Loucy (cell line): ENCODE results near the gene SESN3.

ENCODE experiments used
- H2AFZ ChIP-seq: fragments of 200-600 bp; sonication (generic); 2 replicates; pipeline ENCODE4 v1.6.0; 2016; ENCODE audit warnings: antibody characterized with exemption, mild to moderate bottlenecking, low read length, moderate library complexity
- H3F3A ChIP-seq: fragments of 200-600 bp; 2 replicates; pipeline ENCODE4 v1.6.0; 2016; ENCODE audit warnings: antibody characterized with exemption, low read depth, mild to moderate bottlenecking
- H3K27me3 ChIP-seq: fragments of 200-600 bp; sonication (generic); 2 replicates; pipeline ENCODE4 v1.6.1; 2014; ENCODE audit warnings: low read length, mild to moderate bottlenecking; ENCODE audit not compliant: insufficient read depth, poor library complexity, severe bottlenecking
- H3K36me3 ChIP-seq: fragments of 200-600 bp; sonication (generic); 2 replicates; pipeline ENCODE4 v1.6.1; 2016; ENCODE audit warnings: low read length; ENCODE audit not compliant: insufficient read depth
- H3K4me1 ChIP-seq: fragments of 200-600 bp; sonication (generic); 2 replicates; pipeline ENCODE4 v1.5.1; 2014; ENCODE audit warnings: low read length, mild to moderate bottlenecking; ENCODE audit not compliant: insufficient read depth, poor library complexity, severe bottlenecking
- H3K4me2 ChIP-seq: fragments of 200-600 bp; sonication (generic); 2 replicates; pipeline ENCODE4 v1.6.0; 2014; ENCODE audit warnings: antibody characterized with exemption, low read length, low read depth, mild to moderate bottlenecking; ENCODE audit not compliant: poor library complexity, severe bottlenecking
- H3K4me3 ChIP-seq: fragments of 200-600 bp; sonication (generic); 2 replicates; pipeline ENCODE4 v1.5.1; 2014; ENCODE audit warnings: low read length, mild to moderate bottlenecking, mixed read lengths; ENCODE audit not compliant: poor library complexity, severe bottlenecking
- H3K79me2 ChIP-seq: fragments of 200-600 bp; sonication (generic); 2 replicates; pipeline ENCODE4 v1.6.1; 2014; ENCODE audit warnings: low read length; ENCODE audit not compliant: insufficient read depth
- H3K9ac ChIP-seq: fragments of 200-600 bp; sonication (generic); 2 replicates; pipeline ENCODE4 v1.6.0; 2014; ENCODE audit warnings: mild to moderate bottlenecking, low read depth, low read length, moderate library complexity; ENCODE audit not compliant: poor library complexity, severe bottlenecking
- H3K9me2 ChIP-seq: fragments of 200-600 bp; sonication (generic); replicated peaks from 2 replicates; pipeline ENCODE4 v1.6.1; 2016; ENCODE audit warnings: low read depth, low read length, mixed read lengths
- H3K9me3 ChIP-seq: fragments of 200-600 bp; sonication (generic); 2 replicates; pipeline ENCODE4 v1.6.1; 2014; ENCODE audit warnings: mild to moderate bottlenecking, antibody characterized with exemption, low read length, low read depth; ENCODE audit not compliant: insufficient read depth
- H4K20me1 ChIP-seq: fragments of 200-600 bp; sonication (generic); 2 replicates; pipeline ENCODE4 v1.6.0; 2014; ENCODE audit warnings: antibody characterized with exemption, low read length, mild to moderate bottlenecking; ENCODE audit not compliant: insufficient read depth, poor library complexity, severe bottlenecking
- CTCF ChIP-seq: fragments of 200-600 bp; sonication (generic); conservative IDR thresholded peaks from 2 replicates; pipeline ENCODE4 v1.5.1; 2014; ENCODE audit warnings: mild to moderate bottlenecking, antibody characterized with exemption, low read length
- EZH2phosphoT487 ChIP-seq: fragments of 200-600 bp; IDR thresholded peaks from 2 replicates; pipeline ENCODE4 v1.6.1; 2018; ENCODE audit warnings: antibody characterized with exemption, mild to moderate bottlenecking, moderate library complexity, borderline replicate concordance

SESN3 gene

GRCh38 chr11:95149651-95150364 lies 81.2 kb downstream of the SESN3 start:
- Histone ChIP-seq H3K9ac (no peak overlapping the region), H3K36me3 (no peaks in the 10 kb centered on the region), H3K4me1 (peaks cover 47% of the 10 kb centered on the region), H3K79me2 (no peaks in the 10 kb centered on the region), H4K20me1 (no peaks in the 10 kb centered on the region), H3K27me3 (no peaks in the 10 kb centered on the region), H3K4me2 (no peak overlapping the region), H3F3A (peaks cover 12% of the 10 kb centered on the region; the same call in 1 of the 2 replicates), H2AFZ (no peak overlapping the region), H3K4me3 (no peak overlapping the region), H3K9me2 (no peaks in the 10 kb centered on the region), H3K9me3 (no peaks in the 10 kb centered on the region)
- no peak for TF ChIP-seq CTCF
- TF ChIP-seq EZH2phosphoT487, result no peak

GRCh38 chr11:95148938-95149337 lies 82.1 kb downstream of the SESN3 start:
- Histone ChIP-seq H3K79me2 (no peaks in the 10 kb centered on the region), H2AFZ (no peak overlapping the region), H3K27me3 (no peaks in the 10 kb centered on the region), H3K4me3 (no peak overlapping the region), H4K20me1 (no peaks in the 10 kb centered on the region), H3F3A (peaks cover 12% of the 10 kb centered on the region; the same call in 1 of the 2 replicates), H3K9me3 (no peaks in the 10 kb centered on the region), H3K4me2 (no peak overlapping the region), H3K9ac (no peak overlapping the region), H3K36me3 (no peaks in the 10 kb centered on the region), H3K4me1 (peaks cover 47% of the 10 kb centered on the region), H3K9me2 (no peaks in the 10 kb centered on the region)
- TF ChIP-seq CTCF (no peak), EZH2phosphoT487 (no peak)

- TF ChIP-seq EZH2phosphoT487, result no peak
- TF ChIP-seq CTCF, result no peak
- H3K79me2 ChIP-seq, result no peaks in the 10 kb centered on the region
- H2AFZ ChIP-seq, result no peak overlapping the region
- no peak overlapping the region for H3K9ac ChIP-seq
- no peaks in the 10 kb centered on the region for H3K9me3 ChIP-seq
- no peak overlapping the region for H3K4me3 ChIP-seq
- no peak overlapping the region for H3K4me2 ChIP-seq
- peaks cover 12% of the 10 kb centered on the region; the same call in 1 of the 2 replicates for H3F3A ChIP-seq
- no peaks in the 10 kb centered on the region for H4K20me1 ChIP-seq
- H3K36me3 ChIP-seq, result no peaks in the 10 kb centered on the region
- peaks cover 42% of the 10 kb centered on the region for H3K4me1 ChIP-seq
- no peaks in the 10 kb centered on the region for H3K9me2 ChIP-seq
- H3K27me3 ChIP-seq, result no peaks in the 10 kb centered on the region
These were observed 82.6 kb downstream of the SESN3 start for GRCh38 chr11:95148406-95148805.
